Duodenal mucosa (tissue), 2 donors: Measurements from ENCODE around the gene GMCL1.

ENCODE experiments used
- H3K27ac ChIP-seq: one replicate; pipeline ENCODE4 v1.7.0; 2013; ENCODE audit warnings: low read depth, low read length
- H3K27me3 ChIP-seq, 2 donors: one replicate each; pipeline ENCODE4 v1.7.0; 2013; ENCODE audit warnings: low read length in 2 of 2, control low read depth in 1 of 2; ENCODE audit not compliant: insufficient read depth in 2 of 2, control insufficient read depth in 1 of 2
- H3K36me3 ChIP-seq, 2 donors: one replicate each; pipeline ENCODE4 v1.7.0; 2013; ENCODE audit warnings: low read length in 2 of 2, control low read depth in 1 of 2; ENCODE audit not compliant: insufficient read depth in 2 of 2, control insufficient read depth in 1 of 2
- H3K4me1 ChIP-seq, 2 donors: one replicate each; pipeline ENCODE4 v1.7.0; 2013; ENCODE audit warnings: low read length in 2 of 2, control low read depth in 1 of 2; ENCODE audit not compliant: insufficient read depth in 2 of 2, control insufficient read depth in 1 of 2
- H3K4me3 ChIP-seq, 2 donors: one replicate each; pipeline ENCODE4 v1.7.0; 2013; ENCODE audit warnings: low read length in 2 of 2, low read depth in 1 of 2
- H3K9ac ChIP-seq, 2 donors: one replicate each; pipeline ENCODE4 v1.7.0; 2013; ENCODE audit warnings: low read length in 2 of 2, low read depth in 1 of 2
- H3K9me3 ChIP-seq, 2 donors: one replicate each; pipeline ENCODE4 v1.7.0; 2013; ENCODE audit warnings: low read length in 2 of 2, control low read depth in 1 of 2; ENCODE audit not compliant: control insufficient read depth in 1 of 2

The GMCL1 gene

DNA sequence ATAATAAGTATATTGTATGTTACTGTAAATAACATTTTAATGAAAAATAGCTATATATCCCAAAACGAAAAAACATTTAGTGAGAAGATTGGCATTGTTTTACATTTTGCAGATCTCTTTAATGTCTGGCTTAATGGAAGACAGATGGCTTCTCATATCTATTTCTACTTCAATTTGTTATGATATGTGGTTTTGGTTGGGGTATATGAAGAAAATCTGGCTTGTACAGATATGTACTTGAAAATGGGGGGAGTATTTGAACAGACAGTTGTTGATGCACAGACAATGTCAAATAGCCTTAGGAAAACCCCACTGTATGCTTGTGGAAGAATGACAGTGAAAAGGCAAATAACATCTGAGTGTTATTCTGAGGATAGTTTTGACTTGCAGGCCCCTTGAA, 23.6 kb upstream of the GMCL1 start:
- Histone ChIP-seq H3K27me3 (no peaks in the 10 kb centered on the region), H3K9me3 (no peaks in the 10 kb centered on the region), H3K9ac (no peak overlapping the region), H3K4me1 (peaks cover 0 to under 1% of the 10 kb centered on the region in 2 donors), H3K4me3 (no peak overlapping the region), H3K36me3 (peaks cover 34 to 71% of the 10 kb centered on the region in 2 donors), H3K27ac (no peak overlapping the region)

GRCh38 chr2:69807821-69808540, 21.5 kb upstream of the GMCL1 start:
- Histone ChIP-seq H3K27ac (no peak overlapping the region), H3K9me3 (no peaks in the 10 kb centered on the region), H3K4me3 (no peak overlapping the region), H3K9ac (no peak overlapping the region), H3K27me3 (no peaks in the 10 kb centered on the region), H3K4me1 (no peaks in the 10 kb centered on the region), H3K36me3 (peaks cover 55 to 86% of the 10 kb centered on the region in 2 donors)

GRCh38 chr2:69810550-69810949, 18.9 kb upstream of the GMCL1 start:
- Histone ChIP-seq H3K9me3 (no peaks in the 10 kb centered on the region), H3K27ac (no peak overlapping the region), H3K36me3 (peaks cover 51 to 83% of the 10 kb centered on the region in 2 donors), H3K27me3 (no peaks in the 10 kb centered on the region), H3K4me3 (no peak overlapping the region), H3K4me1 (peaks cover 0 to 2% of the 10 kb centered on the region in 2 donors), H3K9ac (no peak overlapping the region)

DNA sequence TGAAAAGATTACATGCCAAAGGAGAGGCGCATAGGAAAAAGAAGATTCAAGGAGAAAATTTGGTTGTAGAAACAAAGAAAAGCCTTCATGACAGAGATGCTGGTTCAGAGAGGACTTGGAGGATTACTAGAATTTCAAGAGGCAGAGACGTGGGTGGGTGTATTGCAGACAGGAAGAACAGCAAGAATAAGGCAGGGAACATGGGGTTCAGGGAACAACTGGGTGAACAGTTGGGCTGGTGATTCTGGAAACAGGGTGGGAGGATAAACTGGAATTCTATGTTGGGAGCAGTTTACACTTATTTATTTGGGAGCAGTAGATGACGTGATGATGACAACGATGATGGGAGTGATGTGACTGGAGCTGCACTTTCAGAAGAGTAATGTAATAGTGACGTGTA, 18.4 kb upstream of the GMCL1 start:
- H3K27me3 ChIP-seq, result no peaks in the 10 kb centered on the region
- no peak overlapping the region for H3K9ac ChIP-seq
- no peak overlapping the region for H3K4me3 ChIP-seq
- H3K36me3 ChIP-seq, result peaks cover 49 to 80% of the 10 kb centered on the region in 2 donors
- no peak overlapping the region for H3K27ac ChIP-seq
- no peaks in the 10 kb centered on the region for H3K9me3 ChIP-seq
- peaks cover 0 to 7% of the 10 kb centered on the region in 2 donors for H3K4me1 ChIP-seq

- H3K9ac ChIP-seq, result no peak overlapping the region
- peaks cover 46 to 74% of the 10 kb centered on the region in 2 donors for H3K36me3 ChIP-seq
Observed at GRCh38 chr2:69811591-69811990, 17.9 kb upstream of the GMCL1 start.

GRCh38 chr2:69815717-69816116, 13.7 kb upstream of the GMCL1 start:
- no peak overlapping the region for H3K4me3 ChIP-seq
- peaks cover 34 to 62% of the 10 kb centered on the region in 2 donors for H3K36me3 ChIP-seq
- no peaks in the 10 kb centered on the region for H3K27me3 ChIP-seq
- no peaks in the 10 kb centered on the region for H3K9me3 ChIP-seq
- H3K9ac ChIP-seq, result no peak overlapping the region
- peaks cover 0 to 20% of the 10 kb centered on the region in 2 donors for H3K4me1 ChIP-seq
- H3K27ac ChIP-seq, result no peak overlapping the region

More at GRCh38 chr2:69811591-69811990, 17.9 kb upstream of the GMCL1 start:
- no peaks in the 10 kb centered on the region for H3K27me3 ChIP-seq
- no peak overlapping the region for H3K27ac ChIP-seq
- peaks cover 0 to 12% of the 10 kb centered on the region in 2 donors for H3K4me1 ChIP-seq
- no peak overlapping the region for H3K4me3 ChIP-seq
- no peaks in the 10 kb centered on the region for H3K9me3 ChIP-seq

GRCh38 chr2:69816923-69817542, 12.4 kb upstream of the GMCL1 start:
- no peak overlapping the region for H3K27ac ChIP-seq
- no peak overlapping the region for H3K4me3 ChIP-seq
- H3K27me3 ChIP-seq, result no peaks in the 10 kb centered on the region
- no peak overlapping the region for H3K9ac ChIP-seq
- peaks cover 0 to 20% of the 10 kb centered on the region in 2 donors for H3K4me1 ChIP-seq
- H3K9me3 ChIP-seq, result no peaks in the 10 kb centered on the region
- H3K36me3 ChIP-seq, result peaks cover 25 to 62% of the 10 kb centered on the region in 2 donors

- peaks cover 17 to 59% of the 10 kb centered on the region in 2 donors for H3K36me3 ChIP-seq
Observed at GRCh38 chr2:69817729-69818501, 11.5 kb upstream of the GMCL1 start.

GRCh38 chr2:69827796-69828540, 1.5 kb upstream of the GMCL1 start:
- H3K4me1 ChIP-seq, result peaks cover 4 to 22% of the 10 kb centered on the region in 2 donors

More at GRCh38 chr2:69817729-69818501, 11.5 kb upstream of the GMCL1 start:
- H3K9me3 ChIP-seq, result no peaks in the 10 kb centered on the region
- no peaks in the 10 kb centered on the region for H3K27me3 ChIP-seq
- no peak overlapping the region for H3K9ac ChIP-seq
- H3K4me1 ChIP-seq, result peaks cover 0 to 20% of the 10 kb centered on the region in 2 donors
- no peak overlapping the region for H3K4me3 ChIP-seq
- H3K27ac ChIP-seq, result no peak overlapping the region

More at GRCh38 chr2:69827796-69828540, 1.5 kb upstream of the GMCL1 start:
- Histone ChIP-seq H3K9me3 (no peaks in the 10 kb centered on the region), H3K9ac (no peak overlapping the region), H3K36me3 (peaks cover 0 to 2% of the 10 kb centered on the region in 2 donors), H3K27ac (no peak overlapping the region), H3K27me3 (no peaks in the 10 kb centered on the region), H3K4me3 (no peak overlapping the region)
